ENCODE data around the gene LIPG. TPM values are rescaled to one million over a fixed set of nuclear protein-coding genes. Genes with fewer than 3 reads are reported as not detected.

The LIPG gene
- total and polyA plus RNA-seq, 9 of the 15 experiments (the other 6 are each of a cell fraction or from before 2014, with no cell fraction given), result 0.76 to 1.8 (median 1.3) TPM

GRCh38 chr18:49645196-49645595 lies 83.3 kb downstream of the LIPG start:
- no peak overlapping the region for H2AFZ ChIP-seq (ENCODE audit: low read depth, low read length)
- ChIA-PET CTCF (ENCODE audit: low intra/inter-chr PET ratio) (no interaction called here), POLR2A (no interaction called here)
- no peaks in the 10 kb centered on the region for H3K79me2 ChIP-seq (ENCODE audit: control insufficient read depth, insufficient read depth, low read length)
- DNase-seq (ENCODE audit: extremely low read depth in 1 of 4, low spot score in 3 of 4) (no peak), ATAC-seq (no peak), FAIRE-seq (no peak)
- H3K27me3 ChIP-seq (ENCODE audit: control insufficient read depth in 2 of 2, insufficient read depth in 2 of 2, low read length in 2 of 2), result peaks cover 4 to 20% of the 10 kb centered on the region in 2 experiments; a peak in 3 of 5 replicates
- no peak overlapping the region for H3K4me3 ChIP-seq
- in situ Hi-C loops (cut with MboI) (no loop called here), intact Hi-C loops (cut with micrococcal nuclease) (no loop called here)
- no peaks in the 10 kb centered on the region for H3K4me1 ChIP-seq (replicated peaks in 1 of 2; ENCODE audit: control insufficient read depth in 2 of 2, insufficient read depth in 2 of 2, low read length in 2 of 2)
- H3K9me1 ChIP-seq (ENCODE audit: control insufficient read depth, insufficient read depth, low read length), result no peaks in the 10 kb centered on the region
- H3K9me3 ChIP-seq (replicated peaks; ENCODE audit: control insufficient read depth, insufficient read depth, low read depth, low read length), result no peaks in the 10 kb centered on the region
- H3K9ac ChIP-seq (ENCODE audit: insufficient read depth in 1 of 2, low read depth in 2 of 2, low read length in 2 of 2), result no peak overlapping the region
- no peaks in the 10 kb centered on the region for H4K20me1 ChIP-seq (replicated peaks; ENCODE audit: control insufficient read depth, insufficient read depth, low read length)
- TF ChIP-seq SIN3B (IDR thresholded peaks at IDR 0.05; ENCODE audit: low read depth) (no peak), ETV1 (tag; conservative IDR thresholded peaks at IDR 0.05; ENCODE audit: low read depth) (no peak), CTBP1 (IDR thresholded peaks at IDR 0.05; ENCODE audit: borderline replicate concordance) (no peak)
- WGBS (ENCODE audit: insufficient coverage, low coverage, missing lambda C conversion rate), result 7% methylated on average over 3 of the region's 3 CpGs
- no peak overlapping the region for H3K4me2 ChIP-seq (ENCODE audit: insufficient read depth, low read length)
- no TSS peak for BruUV-seq (replicated peaks)
- no peaks in the 10 kb centered on the region for H3K36me3 ChIP-seq (ENCODE audit: control insufficient read depth, insufficient read depth, low read length)
- H3K27ac ChIP-seq (ENCODE audit: extremely low read depth, low read depth, low read length), result no peak overlapping the region

- no peaks in the 10 kb centered on the region for H3K79me2 ChIP-seq (ENCODE audit: control insufficient read depth, insufficient read depth, low read length)
- H3K4me2 ChIP-seq (ENCODE audit: insufficient read depth, low read length), result no peak overlapping the region; the same call in 1 of the 2 replicates
- no TSS peak for BruUV-seq (replicated peaks)
- no peak overlapping the region for H3K9ac ChIP-seq (ENCODE audit: insufficient read depth in 1 of 2, low read depth in 2 of 2, low read length in 2 of 2)
- H3K27ac ChIP-seq (ENCODE audit: extremely low read depth, low read depth, low read length), result no peak overlapping the region
- in situ Hi-C loops (cut with MboI), result no loop called here
- H3K4me3 ChIP-seq, result no peak overlapping the region
- H3K27me3 ChIP-seq (ENCODE audit: control insufficient read depth in 2 of 2, insufficient read depth in 2 of 2, low read length in 2 of 2), result peaks cover 4 to 25% of the 10 kb centered on the region in 2 experiments; a peak in 3 of 5 replicates
- CTCF ChIA-PET (ENCODE audit: low intra/inter-chr PET ratio), result no interaction called here
- H3K9me1 ChIP-seq (ENCODE audit: control insufficient read depth, insufficient read depth, low read length), result no peaks in the 10 kb centered on the region
- DNase-seq (ENCODE audit: extremely low read depth in 1 of 4, low spot score in 3 of 4) (no peak), FAIRE-seq (no peak), ATAC-seq (no peak)
- no peaks in the 10 kb centered on the region for H3K9me3 ChIP-seq (replicated peaks; ENCODE audit: control insufficient read depth, insufficient read depth, low read depth, low read length)
- H4K20me1 ChIP-seq (replicated peaks; ENCODE audit: control insufficient read depth, insufficient read depth, low read length), result no peaks in the 10 kb centered on the region
- TF ChIP-seq CREM (IDR thresholded peaks at IDR 0.05; ENCODE audit: low read depth) (no peak), SIN3A (IDR thresholded peaks at IDR 0.05; ENCODE audit: borderline replicate concordance in 2 of 2, control insufficient read depth in 1 of 2, low read depth in 2 of 2, low read length in 2 of 2) (no peak), CLOCK (CRISPR knock-in tag; IDR thresholded peaks at IDR 0.05; ENCODE audit: borderline replicate concordance) (no peak)
- no peak overlapping the region for H2AFZ ChIP-seq (ENCODE audit: low read depth, low read length)
- 0% methylated on average over 7 of the region's 10 CpGs for WGBS (ENCODE audit: insufficient coverage, low coverage, missing lambda C conversion rate)
- no peaks in the 10 kb centered on the region for H3K36me3 ChIP-seq (ENCODE audit: control insufficient read depth, insufficient read depth, low read length)
- intact Hi-C loops (cut with micrococcal nuclease), result no loop called here
- POLR2A ChIA-PET, result interaction anchor here (1.1 kb wide), 1 partner anchor 80 kb away, joined by 3 read pairs; no protein-coding TSS in a partner anchor
- no peaks in the 10 kb centered on the region for H3K4me1 ChIP-seq (replicated peaks in 1 of 2; ENCODE audit: control insufficient read depth in 2 of 2, insufficient read depth in 2 of 2, low read length in 2 of 2)
Measured at GRCh38 chr18:49645841-49646351, 84.0 kb downstream of the LIPG start.

Measured in K562 (cell line).